H9 (cell line): ENCODE data around the gene WIF1. TPM values are rescaled to one million over a fixed set of nuclear protein-coding genes. Genes with fewer than 3 reads are reported as not detected.

Experiments used
- DNase-seq: peaks from one replicate; pipeline ENCODE4 v3.0.0-alpha.2; 2017
- H2AFZ ChIP-seq: one replicate; pipeline ENCODE4 v1.6.1; 2013; ENCODE audit warnings: mild to moderate bottlenecking, low read length, control low read depth, moderate library complexity
- H2AK5ac ChIP-seq: 2 replicates; pipeline ENCODE4 v1.6.1; 2013; ENCODE audit warnings: low read length, control low read depth, mixed read lengths; ENCODE audit not compliant: insufficient read length
- H2BK120ac ChIP-seq: one replicate; pipeline ENCODE4 v1.6.1; 2013; ENCODE audit warnings: low read depth, mild to moderate bottlenecking, low read length, control low read depth, inconsistent platforms; ENCODE audit not compliant: poor library complexity, severe bottlenecking
- H2BK12ac ChIP-seq: 2 replicates; pipeline ENCODE4 v1.6.1; 2013; ENCODE audit warnings: low read length, control low read depth, mixed read lengths, low read depth; ENCODE audit not compliant: insufficient read length
- H2BK15ac ChIP-seq: 2 replicates; pipeline ENCODE4 v1.6.1; 2013; ENCODE audit warnings: low read depth, low read length, control low read depth
- H2BK20ac ChIP-seq: one replicate; pipeline ENCODE4 v1.6.1; 2013; ENCODE audit warnings: low read depth, mild to moderate bottlenecking, low read length, control low read depth, inconsistent platforms; ENCODE audit not compliant: poor library complexity, severe bottlenecking
- H2BK5ac ChIP-seq: 2 replicates; pipeline ENCODE4 v1.6.1; 2013; ENCODE audit warnings: low read length, control low read depth, mixed read lengths; ENCODE audit not compliant: insufficient read length
- H3K14ac ChIP-seq: 2 replicates; pipeline ENCODE4 v1.6.1; 2013; ENCODE audit warnings: low read length, control low read depth; ENCODE audit not compliant: insufficient read depth
- H3K18ac ChIP-seq: 2 replicates; pipeline ENCODE4 v1.6.1; 2013; ENCODE audit warnings: low read depth, mild to moderate bottlenecking, mixed read lengths, low read length, control low read depth; ENCODE audit not compliant: insufficient read length
- H3K23ac ChIP-seq: 2 replicates; pipeline ENCODE4 v1.6.1; 2013; ENCODE audit warnings: low read length, control low read depth, mixed read lengths, low read depth; ENCODE audit not compliant: insufficient read length
- H3K23me2 ChIP-seq: 2 replicates; pipeline ENCODE4 v1.6.1; 2013; ENCODE audit warnings: low read depth, mild to moderate bottlenecking, mixed read lengths, low read length, control low read depth; ENCODE audit not compliant: insufficient read length, poor library complexity, severe bottlenecking
- H3K27ac ChIP-seq: 2 replicates; pipeline ENCODE4 v1.5.1; 2013; ENCODE audit warnings: low read length, control low read depth, mixed read lengths, low read depth; ENCODE audit not compliant: insufficient read length
- H3K27me3 ChIP-seq: 2 replicates; pipeline ENCODE4 v1.6.1; 2013; ENCODE audit warnings: low read length, control low read depth, inconsistent platforms; ENCODE audit not compliant: insufficient read depth
- H3K4ac ChIP-seq: 2 replicates; pipeline ENCODE4 v1.6.1; 2013; ENCODE audit warnings: low read depth, mild to moderate bottlenecking, control low read depth, inconsistent platforms, low read length, moderate library complexity
- H3K4me1 ChIP-seq: 2 replicates; pipeline ENCODE4 v1.6.1; 2013; ENCODE audit warnings: low read length, control low read depth, inconsistent platforms; ENCODE audit not compliant: insufficient read depth
- H3K4me2 ChIP-seq: 2 replicates; pipeline ENCODE4 v1.6.1; 2013; ENCODE audit warnings: low read length, control low read depth, mixed read lengths; ENCODE audit not compliant: insufficient read length, insufficient read depth
- H3K56ac ChIP-seq: 2 replicates; pipeline ENCODE4 v1.6.1; 2013; ENCODE audit warnings: low read depth, mild to moderate bottlenecking, mixed read lengths, low read length, control low read depth; ENCODE audit not compliant: insufficient read length
- H3K79me1 ChIP-seq: 2 replicates; pipeline ENCODE4 v1.6.1; 2013; ENCODE audit warnings: low read depth, mild to moderate bottlenecking, moderate library complexity, low read length, control low read depth, inconsistent platforms; ENCODE audit not compliant: insufficient read depth, poor library complexity, severe bottlenecking
- H3K79me2 ChIP-seq: 2 replicates; pipeline ENCODE4 v1.6.1; 2013; ENCODE audit warnings: low read length, control low read depth, inconsistent platforms; ENCODE audit not compliant: insufficient read depth
- H3K9ac ChIP-seq: 2 replicates; pipeline ENCODE4 v1.6.1; 2013; ENCODE audit warnings: low read length, control low read depth, mixed read lengths; ENCODE audit not compliant: insufficient read length; ENCODE audit errors: extremely low read depth
- H3K9me3 ChIP-seq: one replicate; pipeline ENCODE4 v1.6.1; 2013; ENCODE audit warnings: low read depth, low read length, inconsistent platforms; ENCODE audit not compliant: control insufficient read depth
- H3T11ph ChIP-seq: one replicate; pipeline ENCODE4 v1.6.1; 2013; ENCODE audit warnings: mild to moderate bottlenecking, low read length, control low read depth, inconsistent platforms
- H4K20me1 ChIP-seq: one replicate; pipeline ENCODE4 v1.6.1; 2013; ENCODE audit not compliant: control insufficient read depth, insufficient read length, insufficient read depth
- H4K5ac ChIP-seq: 2 replicates; pipeline ENCODE4 v1.6.1; 2013; ENCODE audit warnings: low read depth, mild to moderate bottlenecking, mixed read lengths, low read length, control low read depth; ENCODE audit not compliant: insufficient read length
- H4K8ac ChIP-seq: replicated peaks from 2 replicates; pipeline ENCODE4 v1.6.1; 2013; ENCODE audit warnings: low read length, control low read depth, mixed read lengths, low read depth; ENCODE audit not compliant: insufficient read length
- H4K91ac ChIP-seq: 2 replicates; pipeline ENCODE4 v1.6.1; 2013; ENCODE audit warnings: low read depth, mild to moderate bottlenecking, moderate library complexity, mixed read lengths, low read length, control low read depth; ENCODE audit not compliant: insufficient read length
- H3K27ac Mint-ChIP-seq, 3 experiments: 2 replicates in 2 of 3; 3 replicates in 1 of 3; pipeline ENCODE4 v1.8.0; 2020 to 2021; ENCODE audit warnings: mixed read lengths in 3 of 3, mild to moderate bottlenecking in 1 of 3, moderate library complexity in 1 of 3
- H3K27me3 Mint-ChIP-seq: 2 replicates; pipeline ENCODE4 v1.8.0; 2021; ENCODE audit warnings: low read depth, mild to moderate bottlenecking, moderate library complexity, mixed read lengths
- H3K36me3 Mint-ChIP-seq, 3 experiments: 2 replicates in 2 of 3; 3 replicates in 1 of 3; pipeline ENCODE4 v1.8.0; 2020 to 2021; ENCODE audit warnings: low read depth in 3 of 3, mixed read lengths in 3 of 3; ENCODE audit not compliant: insufficient read depth in 1 of 3
- H3K4me1 Mint-ChIP-seq, 2 experiments: 2 replicates each; pipeline ENCODE4 v1.8.0; 2020; ENCODE audit warnings: mixed read lengths in 2 of 2
- H3K4me3 Mint-ChIP-seq, 2 experiments: 2 replicates in 1 of 2; 3 replicates in 1 of 2; pipeline ENCODE4 v1.8.0; 2020 to 2021; ENCODE audit warnings: mild to moderate bottlenecking in 2 of 2, mixed read lengths in 2 of 2, moderate library complexity in 1 of 2
- H3K9me3 Mint-ChIP-seq, 2 experiments: 2 replicates in 1 of 2; 3 replicates in 1 of 2; pipeline ENCODE4 v1.8.0; 2020; ENCODE audit warnings: mild to moderate bottlenecking in 2 of 2, mixed read lengths in 2 of 2, moderate library complexity in 1 of 2
- CTCF ChIP-seq: fragments of 200-600 bp; sonication (generic); conservative IDR thresholded peaks from 3 replicates; pipeline ENCODE4 v1.8.0; 2021; ENCODE audit warnings: antibody characterized with exemption, mild to moderate bottlenecking
- WGBS: extraction: QIAGEN DNeasy Blood & Tissue Kit; methylation state at CpG from one replicate; pipeline ENCODE4 v1.1.7; 2013; ENCODE audit warnings: missing lambda C conversion rate, low lambda C conversion rate, mixed read lengths; ENCODE audit not compliant: insufficient read length; ENCODE audit errors: extremely low coverage; 5-methylcytosine and 5-hydroxymethylcytosine counted together
- total RNA-seq: library from RNA; stranded (reverse); gene quantifications from 2 replicates; pipeline ENCODE4 v1.2.1, GENCODE V29; 2021

Gene WIF1
- total RNA-seq, 1 experiment from 2014 or later, result 0.98 TPM

- no peak overlapping the region for H3K4me3 Mint-ChIP-seq
- no peak overlapping the region for H3K27ac Mint-ChIP-seq
- H3K4me1 ChIP-seq, result no peaks in the 10 kb centered on the region
- no peak overlapping the region for H2BK15ac ChIP-seq
- H3K79me1 ChIP-seq, result no peaks in the 10 kb centered on the region
- H3K27me3 ChIP-seq, result no peaks in the 10 kb centered on the region
- no peak for DNase-seq
- TF ChIP-seq CTCF, result no peak
- H2BK120ac ChIP-seq, result no peak overlapping the region
- no peak overlapping the region for H3K56ac ChIP-seq
- H3K4me2 ChIP-seq, result no peak overlapping the region
- no peaks in the 10 kb centered on the region for H3K9me3 Mint-ChIP-seq
- H3K14ac ChIP-seq, result no peak overlapping the region
- no peaks in the 10 kb centered on the region for H3K23me2 ChIP-seq
- no peak overlapping the region for H3K18ac ChIP-seq
- no peak overlapping the region for H2AFZ ChIP-seq
- no peaks in the 10 kb centered on the region for H3K27me3 Mint-ChIP-seq
- H2BK5ac ChIP-seq, result no peak overlapping the region
- H3K27ac ChIP-seq, result no peak overlapping the region
- H2BK20ac ChIP-seq, result no peak overlapping the region
- H2AK5ac ChIP-seq, result no peak overlapping the region
- H3K9me3 ChIP-seq, result no peaks in the 10 kb centered on the region
- no peak overlapping the region for H2BK12ac ChIP-seq
- H3K79me2 ChIP-seq, result no peaks in the 10 kb centered on the region
- WGBS, result no CpG with 5 or more reads among the region's 4 CpGs
- no peaks in the 10 kb centered on the region for H3K36me3 Mint-ChIP-seq
- no peak overlapping the region for H3K23ac ChIP-seq
- H3K4me1 Mint-ChIP-seq, result peaks cover 7 to 9% of the 10 kb centered on the region in 2 experiments
- no peak overlapping the region for H4K91ac ChIP-seq
- H4K8ac ChIP-seq, result no peak overlapping the region
- no peak overlapping the region for H4K5ac ChIP-seq
- no peak overlapping the region for H3K9ac ChIP-seq
- H3T11ph ChIP-seq, result no peak overlapping the region
- no peaks in the 10 kb centered on the region for H4K20me1 ChIP-seq
- H3K4ac ChIP-seq, result no peak overlapping the region
Measured at GRCh38 chr12:65045269-65045668, 75.8 kb downstream of the WIF1 start.
